HPDE6-E6E7 (cell line): ENCODE results near the gene C5orf22.
A peak's percentile ranks its signal among the peaks of the same experiment; 100 is the strongest.
"Not testable (repeated sequence)": the region's sequence is repeated elsewhere in the genome, so short reads cannot be mapped to it uniquely, and the experiment has no call there.

ENCODE experiments used
- DNase-seq: peaks from one replicate; pipeline ENCODE4 v3.0.0; 2011; ENCODE audit warnings: missing footprints; ENCODE audit errors: extremely low spot score

C5orf22 gene

GRCh38 chr5:31531888-31532547 lies at the start of gene C5orf22, which contains the start of gene DROSHA:
C5orf22 (plus strand) TSS chr5:31532301; CDS start chr5:31532393, 92 bp downstream.
DROSHA (minus strand) TSS chr5:31532093; CDS start chr5:31529059, 3,034 bp downstream.
- DNase-seq = peak; percentile 94

GRCh38 chr5:31485376-31486207 lies 46.5 kb upstream of the C5orf22 start:
- DNase-seq = no peak

GRCh38 chr5:31486441-31486840 lies 45.7 kb upstream of the C5orf22 start:
- no peak for DNase-seq

DNA sequence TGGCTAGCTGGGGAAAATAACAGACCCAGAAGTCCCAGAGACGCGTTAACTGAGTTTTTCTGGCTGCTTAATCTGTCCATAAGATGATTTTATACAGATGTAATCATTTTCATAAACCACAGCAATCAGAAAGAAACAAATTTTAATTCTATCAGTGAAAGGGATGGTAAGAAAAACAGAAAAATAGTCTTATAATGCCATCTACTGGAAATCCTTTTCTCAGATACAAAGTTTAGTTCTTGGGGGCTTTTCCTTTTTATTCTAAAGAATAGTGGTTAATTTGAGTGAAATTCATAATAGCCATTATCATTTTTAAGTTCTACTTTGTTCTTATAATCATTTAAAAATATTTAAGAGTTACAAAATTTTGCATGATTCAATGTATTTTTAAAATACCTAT lies 44.6 kb upstream of the C5orf22 start:
- DNase-seq = no peak

GRCh38 chr5:31492869-31493268 lies 39.2 kb upstream of the C5orf22 start:
- DNase-seq = no peak

- DNase-seq = no peak
Observed at GRCh38 chr5:31495336-31495735, 36.8 kb upstream of the C5orf22 start.

GRCh38 chr5:31496301-31496700 lies 35.8 kb upstream of the C5orf22 start:
- no peak for DNase-seq

DNA sequence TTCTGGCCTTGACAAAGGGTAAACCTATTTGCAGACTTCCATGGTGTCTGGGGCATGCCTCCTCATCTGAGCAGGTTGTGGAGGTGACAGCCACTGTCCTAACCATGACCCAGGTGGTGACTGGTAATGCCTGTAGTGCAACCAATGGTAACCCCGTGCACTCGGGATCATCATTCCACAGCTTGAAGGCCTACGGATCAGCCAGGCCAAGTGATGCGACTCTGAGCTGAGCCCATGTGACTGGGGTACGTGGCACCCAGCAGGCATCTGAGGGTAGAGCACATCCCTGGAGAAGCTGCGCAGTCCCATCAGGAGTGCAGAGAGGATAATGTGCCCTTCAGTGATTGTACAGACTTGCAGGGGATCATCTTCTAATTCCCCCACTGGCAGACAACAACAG lies 35.2 kb upstream of the C5orf22 start:
- no peak for DNase-seq

DNA sequence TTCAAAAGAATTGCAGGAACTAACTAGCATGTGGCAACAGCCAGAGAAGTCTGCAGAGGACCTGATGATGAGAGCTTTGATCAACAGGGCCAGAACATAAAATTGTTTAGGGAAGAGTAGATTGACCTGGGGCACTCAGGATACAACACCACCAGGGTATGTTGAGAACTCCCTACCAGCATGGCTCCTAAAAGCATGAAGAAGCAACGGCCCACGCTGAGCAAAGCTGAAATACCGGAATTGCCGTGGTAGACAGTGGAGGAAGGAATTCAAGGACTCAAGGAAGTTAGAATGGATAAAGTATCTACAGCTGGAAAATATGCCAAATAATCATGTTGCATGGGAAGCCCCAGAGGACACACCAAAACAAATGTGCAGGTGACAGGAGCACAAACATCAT lies 31.8 kb upstream of the C5orf22 start:
- DNase-seq = no peak

- no peak for DNase-seq
Observed at GRCh38 chr5:31502506-31502905, 29.6 kb upstream of the C5orf22 start.

- no peak for DNase-seq
Observed at GRCh38 chr5:31504529-31504928, 27.6 kb upstream of the C5orf22 start.

DNA sequence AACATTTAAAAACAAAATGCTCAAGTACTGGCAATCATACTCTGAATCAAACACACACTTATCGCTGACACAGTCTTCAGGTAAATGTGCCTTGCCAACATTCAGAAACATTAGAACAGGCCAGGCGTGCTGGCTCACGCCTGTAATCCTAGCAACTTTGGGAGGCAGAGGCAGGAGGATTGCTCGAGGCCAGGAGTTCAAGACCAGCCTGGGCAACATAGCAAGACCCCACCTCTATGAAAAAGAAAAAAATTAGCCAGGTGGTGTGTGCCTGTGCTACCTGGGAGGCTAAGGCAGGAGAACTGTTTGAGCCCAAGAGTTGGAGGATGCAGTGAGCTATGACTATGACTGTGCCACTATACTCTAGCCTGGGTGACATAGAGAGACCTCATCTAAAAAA lies 20.8 kb upstream of the C5orf22 start:
- no peak for DNase-seq

GRCh38 chr5:31516802-31517201 lies 15.3 kb upstream of the C5orf22 start:
- no peak for DNase-seq

GRCh38 chr5:31523041-31523440 lies 9.1 kb upstream of the C5orf22 start:
- no peak for DNase-seq

GRCh38 chr5:31530541-31531265 lies 1.4 kb upstream of the C5orf22 start:
- DNase-seq = no peak

- DNase-seq = peak; percentile 21
Observed at GRCh38 chr5:31531543-31531887, 586 bp upstream of the C5orf22 start.

GRCh38 chr5:31534527-31535046 lies 2.5 kb downstream of the C5orf22 start:
- no peak for DNase-seq

DNA sequence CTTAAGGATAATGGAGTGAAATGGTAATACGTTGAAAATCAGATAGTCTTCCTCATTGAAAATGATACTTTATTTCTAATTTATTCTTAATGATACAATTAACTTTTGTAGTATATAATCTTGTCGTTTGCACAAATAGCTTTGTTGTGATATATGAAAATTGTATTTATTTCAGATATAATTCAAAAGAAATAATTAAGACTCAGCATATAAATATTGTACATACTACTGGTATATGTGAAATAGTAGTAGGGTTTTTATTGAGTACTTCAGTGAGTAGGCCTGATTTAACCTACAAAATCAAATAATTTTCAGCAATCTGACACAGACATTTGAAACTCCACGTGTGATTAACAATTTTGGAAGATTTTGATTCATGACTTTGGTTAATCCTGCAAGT lies 4.8 kb downstream of the C5orf22 start:
- DNase-seq = no peak

DNA sequence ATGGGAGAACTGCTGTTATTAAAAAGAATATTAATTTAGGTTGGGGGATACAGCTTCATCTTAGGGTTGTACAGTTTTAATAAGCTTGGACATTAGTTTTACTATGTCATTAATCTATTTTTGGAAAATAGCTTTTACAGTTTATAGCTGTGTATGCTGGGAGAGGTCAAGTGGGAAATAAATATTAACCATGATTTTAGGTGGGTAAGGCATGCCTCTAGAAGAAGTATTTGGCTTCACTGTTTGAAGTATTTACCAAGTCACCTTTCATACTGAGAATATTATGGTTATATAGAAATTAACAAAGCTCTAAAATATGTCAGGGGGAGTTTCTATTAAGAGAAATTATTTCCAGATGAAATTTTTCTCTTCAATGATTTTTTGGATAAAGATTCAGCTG lies 5.2 kb downstream of the C5orf22 start:
- no peak for DNase-seq

DNA sequence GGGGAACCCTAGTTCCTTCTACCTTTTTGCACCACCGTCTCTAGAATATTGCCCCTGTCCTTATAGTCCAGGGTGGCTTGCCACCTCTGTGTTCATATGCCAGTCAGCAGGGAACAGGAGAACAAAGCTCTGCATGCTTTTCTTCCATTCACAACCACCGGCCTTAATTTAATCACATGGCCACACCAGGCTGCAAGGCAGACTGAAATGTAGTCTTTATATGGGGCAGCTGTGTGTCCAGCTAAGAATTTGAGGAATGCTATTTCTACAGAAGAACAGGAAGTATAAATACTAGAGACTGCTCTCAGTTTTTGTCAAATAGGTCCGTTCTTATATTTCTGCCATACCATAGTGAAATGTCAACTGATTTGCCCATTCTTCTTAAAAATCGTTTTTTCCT lies 5.8 kb downstream of the C5orf22 start:
- DNase-seq = no peak

DNA sequence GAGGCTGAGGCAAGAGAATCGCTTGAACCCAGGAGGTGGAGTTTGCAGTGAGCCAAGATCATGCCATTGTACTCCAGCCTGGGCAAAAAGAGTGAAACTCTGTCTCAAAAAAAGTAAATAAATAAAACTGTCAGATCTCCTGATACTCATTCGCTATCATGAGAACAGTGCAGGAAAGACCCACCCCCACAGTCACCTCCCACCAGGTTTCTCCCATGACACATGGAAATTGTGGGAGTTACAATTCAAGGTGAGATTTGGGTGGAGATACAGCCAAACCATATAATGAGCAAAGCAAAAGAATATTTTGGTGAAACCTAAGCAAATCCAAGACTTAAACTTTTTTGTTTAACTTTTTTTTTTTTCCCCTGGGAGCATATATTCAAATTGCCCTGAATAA lies 17.0 kb downstream of the C5orf22 start:
- DNase-seq = not testable (repeated sequence)

- no peak for DNase-seq
Observed at GRCh38 chr5:31551878-31552277, 19.8 kb downstream of the C5orf22 start.
